BLaER1 (cell line): ENCODE results near the gene MT1M.

Experiments used
- H3K27ac ChIP-seq: shearing (Covaris generic); formaldehyde crosslinking; 2 replicates; pipeline ENCODE4 v1.8.1; 2022
- H3K27me3 ChIP-seq: shearing (Covaris generic); formaldehyde crosslinking; 2 replicates; pipeline ENCODE4 v1.8.1; 2022
- H3K36me3 ChIP-seq: shearing (Covaris generic); formaldehyde crosslinking; 2 replicates; pipeline ENCODE4 v1.8.1; 2022
- H3K4me1 ChIP-seq: shearing (Covaris generic); formaldehyde crosslinking; 2 replicates; pipeline ENCODE4 v1.8.1; 2022
- H3K4me2 ChIP-seq: shearing (Covaris generic); formaldehyde crosslinking; 2 replicates; pipeline ENCODE4 v1.8.1; 2022
- H3K4me3 ChIP-seq: shearing (Covaris generic); formaldehyde crosslinking; 2 replicates; pipeline ENCODE4 v1.8.1; 2022
- H3K9ac ChIP-seq: shearing (Covaris generic); formaldehyde crosslinking; 2 replicates; pipeline ENCODE4 v1.8.1; 2022
- H3K9me3 ChIP-seq: shearing (Covaris generic); formaldehyde crosslinking; 2 replicates; pipeline ENCODE4 v1.8.1; 2022
- H4K20me1 ChIP-seq: shearing (Covaris generic); formaldehyde crosslinking; 2 replicates; pipeline ENCODE4 v1.8.1; 2022
- Cebpa-rat ChIP-seq: shearing (Covaris generic); IDR thresholded peaks from 2 replicates; pipeline ENCODE4 v1.8.1; 2022

The MT1M gene

GRCh38 chr16:56600398-56600999 is 32.0 kb upstream of the MT1M start:
- Histone ChIP-seq H4K20me1 (no peaks in the 10 kb centered on the region), H3K9ac (no peak overlapping the region), H3K4me3 (no peak overlapping the region), H3K36me3 (no peaks in the 10 kb centered on the region), H3K27ac (no peak overlapping the region), H3K4me2 (no peak overlapping the region), H3K4me1 (no peaks in the 10 kb centered on the region), H3K27me3 (no peaks in the 10 kb centered on the region), H3K9me3 (no peaks in the 10 kb centered on the region)
- no peak for TF ChIP-seq Cebpa-rat

- TF ChIP-seq Cebpa-rat = no peak
- H3K9me3 ChIP-seq = no peaks in the 10 kb centered on the region
- H3K36me3 ChIP-seq = no peaks in the 10 kb centered on the region
- no peak overlapping the region for H3K4me3 ChIP-seq
- H3K27ac ChIP-seq = no peak overlapping the region
- no peak overlapping the region for H3K9ac ChIP-seq
- H4K20me1 ChIP-seq = no peaks in the 10 kb centered on the region
- no peaks in the 10 kb centered on the region for H3K27me3 ChIP-seq
- H3K4me1 ChIP-seq = no peaks in the 10 kb centered on the region
- H3K4me2 ChIP-seq = no peak overlapping the region
Measured at GRCh38 chr16:56601325-56601724, 31.1 kb upstream of the MT1M start.

GRCh38 chr16:56603589-56603988 is 28.9 kb upstream of the MT1M start:
- Histone ChIP-seq H3K36me3 (no peaks in the 10 kb centered on the region), H4K20me1 (no peaks in the 10 kb centered on the region), H3K9ac (no peak overlapping the region), H3K27ac (no peak overlapping the region), H3K4me2 (no peak overlapping the region), H3K4me3 (no peak overlapping the region), H3K27me3 (no peaks in the 10 kb centered on the region), H3K9me3 (no peaks in the 10 kb centered on the region), H3K4me1 (peaks cover 15% of the 10 kb centered on the region)
- no peak for TF ChIP-seq Cebpa-rat

GRCh38 chr16:56604966-56605365 is 27.5 kb upstream of the MT1M start:
- peaks cover 29% of the 10 kb centered on the region for H3K4me1 ChIP-seq
- no peak overlapping the region for H3K4me3 ChIP-seq
- no peaks in the 10 kb centered on the region for H3K9me3 ChIP-seq
- H3K4me2 ChIP-seq = no peak overlapping the region
- H3K36me3 ChIP-seq = no peaks in the 10 kb centered on the region
- no peaks in the 10 kb centered on the region for H4K20me1 ChIP-seq
- H3K27me3 ChIP-seq = no peaks in the 10 kb centered on the region
- TF ChIP-seq Cebpa-rat = no peak
- H3K9ac ChIP-seq = no peak overlapping the region
- H3K27ac ChIP-seq = no peak overlapping the region

DNA sequence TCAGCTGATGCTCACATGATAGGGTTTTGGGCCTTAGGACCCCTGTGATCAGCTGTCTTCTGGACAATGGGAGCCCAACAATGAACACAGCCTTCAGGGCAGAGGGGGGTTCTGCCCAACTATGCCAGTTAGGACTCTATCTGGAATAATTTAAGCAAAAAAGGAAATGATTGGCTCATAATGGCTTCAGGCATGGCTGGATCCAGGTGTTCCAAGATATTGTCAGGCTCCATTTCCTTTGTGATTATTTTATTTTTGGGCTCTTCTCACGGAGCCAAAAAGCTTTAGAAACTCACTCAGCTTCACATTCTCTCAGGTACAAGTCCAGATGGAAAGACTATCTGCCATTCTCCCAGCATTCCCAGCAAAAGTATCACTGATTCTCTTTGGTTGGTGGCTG is 27.0 kb upstream of the MT1M start:
- peaks cover 34% of the 10 kb centered on the region for H3K4me1 ChIP-seq
- H3K9ac ChIP-seq = no peak overlapping the region
- no peaks in the 10 kb centered on the region for H4K20me1 ChIP-seq
- TF ChIP-seq Cebpa-rat = no peak
- no peak overlapping the region for H3K4me3 ChIP-seq
- no peak overlapping the region for H3K4me2 ChIP-seq
- H3K36me3 ChIP-seq = no peaks in the 10 kb centered on the region
- H3K27me3 ChIP-seq = no peaks in the 10 kb centered on the region
- no peaks in the 10 kb centered on the region for H3K9me3 ChIP-seq
- H3K27ac ChIP-seq = no peak overlapping the region

- no peaks in the 10 kb centered on the region for H3K36me3 ChIP-seq
- peaks cover 40% of the 10 kb centered on the region for H3K4me1 ChIP-seq
- no peak for TF ChIP-seq Cebpa-rat
- H3K9me3 ChIP-seq = no peaks in the 10 kb centered on the region
- no peak overlapping the region for H3K4me2 ChIP-seq
- H3K27ac ChIP-seq = no peak overlapping the region
- H3K4me3 ChIP-seq = no peak overlapping the region
- no peaks in the 10 kb centered on the region for H3K27me3 ChIP-seq
- H4K20me1 ChIP-seq = no peaks in the 10 kb centered on the region
- no peak overlapping the region for H3K9ac ChIP-seq
Measured at GRCh38 chr16:56606071-56606475, 26.4 kb upstream of the MT1M start.

- H4K20me1 ChIP-seq = no peaks in the 10 kb centered on the region
- H3K27ac ChIP-seq = no peak overlapping the region
- no peaks in the 10 kb centered on the region for H3K9me3 ChIP-seq
- H3K4me3 ChIP-seq = no peak overlapping the region
- H3K4me1 ChIP-seq = peaks cover 45% of the 10 kb centered on the region
- peak overlapping the region; percentile 100 for H3K4me2 ChIP-seq
- H3K36me3 ChIP-seq = no peaks in the 10 kb centered on the region
- no peak for TF ChIP-seq Cebpa-rat
- H3K9ac ChIP-seq = no peak overlapping the region
- no peaks in the 10 kb centered on the region for H3K27me3 ChIP-seq
Measured at GRCh38 chr16:56606476-56607108, 25.9 kb upstream of the MT1M start.

- no peaks in the 10 kb centered on the region for H4K20me1 ChIP-seq
- H3K4me2 ChIP-seq = peak overlapping the region; percentile 100
- no peak overlapping the region for H3K9ac ChIP-seq
- no peak for TF ChIP-seq Cebpa-rat
- H3K27ac ChIP-seq = no peak overlapping the region
- no peak overlapping the region for H3K4me3 ChIP-seq
- no peaks in the 10 kb centered on the region for H3K36me3 ChIP-seq
- H3K4me1 ChIP-seq = peaks cover 47% of the 10 kb centered on the region
- no peaks in the 10 kb centered on the region for H3K9me3 ChIP-seq
- H3K27me3 ChIP-seq = no peaks in the 10 kb centered on the region
Measured at GRCh38 chr16:56607109-56607618, 25.3 kb upstream of the MT1M start.

DNA sequence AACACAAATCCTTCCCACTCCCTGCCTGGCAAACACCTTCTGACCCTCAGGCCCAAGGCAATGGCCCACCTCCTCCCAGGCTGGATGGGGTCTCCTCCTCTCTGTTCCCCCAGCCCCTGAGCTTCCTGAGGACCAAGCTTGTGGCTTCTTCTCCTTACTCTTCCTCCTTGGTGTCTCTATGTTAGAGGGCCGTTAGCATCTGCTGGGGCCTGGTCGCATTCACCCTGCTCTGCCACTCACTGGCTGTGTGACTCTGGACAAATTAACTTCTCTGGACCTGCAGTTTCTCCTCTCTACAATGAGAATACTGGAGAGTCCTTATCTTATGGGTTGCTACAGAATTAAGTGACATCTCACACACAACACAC is 24.8 kb upstream of the MT1M start:
- peak overlapping the region; percentile 100 for H3K4me2 ChIP-seq
- peak overlapping the region; percentile 70 for H3K4me3 ChIP-seq
- no peaks in the 10 kb centered on the region for H3K9me3 ChIP-seq
- peaks cover 47% of the 10 kb centered on the region for H3K4me1 ChIP-seq
- H3K36me3 ChIP-seq = no peaks in the 10 kb centered on the region
- H3K9ac ChIP-seq = peak overlapping the region; percentile 62; the same call in 1 of the 2 replicates
- no peak overlapping the region for H3K27ac ChIP-seq
- no peak for TF ChIP-seq Cebpa-rat
- no peaks in the 10 kb centered on the region for H4K20me1 ChIP-seq
- H3K27me3 ChIP-seq = no peaks in the 10 kb centered on the region

DNA sequence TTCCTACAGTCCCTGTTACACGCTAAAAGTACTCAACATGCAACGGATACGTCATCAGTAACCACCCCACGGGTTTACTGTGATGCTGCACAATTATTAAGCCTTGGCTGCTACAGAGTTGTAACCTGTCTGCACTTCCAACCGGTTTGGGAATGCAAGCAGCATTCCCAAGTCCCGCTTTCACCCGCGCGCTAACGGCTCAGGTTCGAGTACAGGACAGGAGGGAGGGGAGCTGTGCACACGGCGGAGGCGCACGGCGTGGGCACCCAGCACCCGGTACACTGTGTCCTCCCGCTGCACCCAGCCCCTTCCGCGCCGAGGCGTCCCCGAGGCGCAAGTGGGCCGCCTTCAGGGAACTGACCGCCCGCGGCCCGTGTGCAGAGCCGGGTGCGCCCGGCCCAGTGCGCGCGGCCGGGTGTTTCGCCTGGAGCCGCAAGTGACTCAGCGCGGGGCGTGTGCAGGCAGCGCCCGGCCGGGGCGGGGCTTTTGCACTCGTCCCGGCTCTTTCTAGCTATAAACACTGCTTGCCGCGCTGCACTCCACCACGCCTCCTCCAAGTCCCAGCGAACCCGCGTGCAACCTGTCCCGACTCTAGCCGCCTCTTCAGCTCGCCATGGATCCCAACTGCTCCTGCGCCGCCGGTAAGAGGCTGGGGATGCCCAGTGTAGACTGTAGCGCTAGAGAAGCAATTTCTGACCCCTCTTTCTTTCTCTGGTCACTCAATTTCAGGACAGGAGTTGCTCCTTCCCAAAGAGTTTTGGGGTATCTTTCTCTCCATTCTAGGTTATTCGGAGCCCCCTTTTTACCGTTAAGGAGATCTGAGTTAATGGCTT is 24.2 kb upstream of the MT1M start, which contains the start of gene MT2A:
MT2A (plus strand) TSS at position 542 of the 833 bp plus-strand sequence; CDS start at position 614, 72 bp downstream.
- Histone ChIP-seq H3K9me3 (no peaks in the 10 kb centered on the region), H3K27me3 (no peaks in the 10 kb centered on the region), H3K4me2 (peak within 1 kb of the TSS; percentile 100), H3K4me1 (peaks cover 47% of the 10 kb centered on the region), H4K20me1 (no peaks in the 10 kb centered on the region), H3K4me3 (peak within 1 kb of the TSS; percentile 70), H3K36me3 (no peaks in the 10 kb centered on the region), H3K27ac (peak within 1 kb of the TSS; percentile 38; the same call in 1 of the 2 replicates), H3K9ac (peak within 1 kb of the TSS; percentile 62)
- TF ChIP-seq Cebpa-rat = no peak
